DND-41 (cell line): Measurements from ENCODE around the gene IGFBP6.

ENCODE experiments used
- CTCF ChIP-seq: IDR thresholded peaks from 2 replicates; pipeline ENCODE4 v1.5.1; 2012; ENCODE audit warnings: borderline replicate concordance, low read length, moderate library complexity, mild to moderate bottlenecking; ENCODE audit not compliant: poor library complexity, severe bottlenecking; ENCODE audit errors: extremely low read depth
- EZH2 ChIP-seq: IDR thresholded peaks from 3 replicates; pipeline ENCODE4 v1.6.1; 2012; ENCODE audit warnings: borderline replicate concordance, low read depth, mild to moderate bottlenecking, moderate library complexity, low read length, inconsistent platforms; ENCODE audit not compliant: severe bottlenecking

GRCh38 chr12:53054112-53054878, 43.2 kb upstream of the IGFBP6 start:
- TF ChIP-seq CTCF (no peak), EZH2 (no peak)
